ENCODE measurements around the gene GNAO1. TPM values are rescaled to one million over a fixed set of nuclear protein-coding genes. Genes with fewer than 3 reads are reported as not detected.

Gene GNAO1
- total RNA-seq, 1 donor from 2014 or later: 0.64 TPM

- ATAC-seq: no peak
Observed at GRCh38 chr16:56405977-56406672, 214.8 kb downstream of the GNAO1 start.

Other genes starting within 250 kb of the GNAO1 start
- 74.2 TPM for gene AMFR, start 234.1 kb downstream of the GNAO1 start, total RNA-seq

Data from esophagus mucosa (tissue), 1 donor.